ENCODE data around the gene NUTF2. TPM values are rescaled to one million over a fixed set of nuclear protein-coding genes. Genes with fewer than 3 reads are reported as not detected.

NUTF2 gene
- total and polyA plus RNA-seq, 2 of the 8 experiments (the other 6 are each of a cell fraction or from before 2014, with no cell fraction given), result 219 to 377 TPM

DNA sequence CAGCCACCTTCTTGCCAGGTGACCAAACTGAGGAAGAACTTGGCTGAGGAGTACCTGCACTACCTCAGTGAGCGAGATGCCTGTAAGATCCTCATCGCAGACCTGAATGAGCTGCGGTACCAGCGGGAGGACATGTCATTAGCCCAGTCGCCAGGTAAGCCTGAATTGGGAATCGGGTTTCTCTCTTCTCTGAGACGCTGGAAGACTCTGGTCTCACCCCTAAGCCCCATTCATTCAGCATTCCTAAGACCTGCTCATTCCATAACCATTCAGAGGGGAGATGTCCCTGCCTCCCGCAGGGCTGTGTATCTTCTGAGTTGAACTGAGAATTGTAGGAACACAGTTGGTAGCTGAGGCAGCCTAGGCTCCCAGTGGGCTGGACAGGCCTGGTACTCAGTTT is 21.6 kb upstream of the NUTF2 start:
- H3K56ac ChIP-seq (replicated peaks; ENCODE audit: insufficient read length, low read depth, low read length), result no peak overlapping the region
- no peak overlapping the region for H2BK20ac ChIP-seq (ENCODE audit: low read length)
- H3K23ac ChIP-seq (ENCODE audit: insufficient read length), result no peak overlapping the region
- no peak overlapping the region for H3K27ac ChIP-seq (ENCODE audit: low read depth, low read length)
- H2BK5ac ChIP-seq (ENCODE audit: low read depth, low read length), result no peak overlapping the region; the same call in 1 of the 2 replicates
- ChIA-PET POLR2A (ENCODE audit: partially characterized antibody) (interaction anchor here (1.7 to 3.2 kb wide), 2 partner anchors 9 to 15 kb away, joined by 7 to 15 read pairs; no protein-coding TSS in a partner anchor), CTCF (ENCODE audit: partially characterized antibody) (interaction anchor here (1.4 to 11.6 kb wide), 4 partner anchors 11 to 38 kb away, joined by 4 to 100 read pairs (median 6); partner anchors contain the start of gene NUTF2)
- FAIRE-seq (no peak), DNase-seq (ENCODE audit: low read depth in 1 of 2, low spot score in 2 of 2) (no peak)
- H3K27me3 ChIP-seq (replicated peaks in 1 of 4; ENCODE audit: control insufficient read depth in 3 of 4, extremely low read depth in 1 of 4, insufficient read depth in 3 of 4, low read length in 3 of 4), result no peaks in the 10 kb centered on the region; a peak in 1 of 7 replicates
- peaks cover 3 to 4% of the 10 kb centered on the region in 2 experiments for H4K20me1 ChIP-seq (replicated peaks in 1 of 2; ENCODE audit: control insufficient read depth in 1 of 2, insufficient read depth in 2 of 2, low read length in 2 of 2)
- 71% methylated on average over 8 of the region's 8 CpGs; no CpG with 5 or more reads in 1 of the 2 experiments for WGBS, 2 experiments (ENCODE audit: extremely low coverage in 1 of 2, insufficient coverage in 1 of 2, insufficient read length in 1 of 2, insufficient replicate concordance in 2 of 2, low coverage in 1 of 2, low lambda C conversion rate in 2 of 2, missing lambda C conversion rate in 1 of 2)
- H2BK12ac ChIP-seq (ENCODE audit: low read depth, low read length), result no peak overlapping the region
- peaks cover 0 to 2% (median 0%) of the 10 kb centered on the region in 4 experiments; a peak in 3 of 7 replicates for H3K4me1 ChIP-seq (replicated peaks in 1 of 4; ENCODE audit: control insufficient read depth in 3 of 4, insufficient read depth in 4 of 4, low read length in 3 of 4)
- H3K9ac ChIP-seq (replicated peaks in 1 of 4; ENCODE audit: extremely low read depth in 1 of 4, low read depth in 3 of 4, low read length in 3 of 4), result no peak overlapping the region
- H3K4me3 ChIP-seq (ENCODE audit: extremely low read depth in 1 of 4, insufficient read depth in 2 of 4, low read depth in 3 of 4, low read length in 4 of 4), result no peak overlapping the region; a peak in 1 of 8 replicates
- no peak overlapping the region for H2BK120ac ChIP-seq (replicated peaks; ENCODE audit: low read depth, low read length)
- no peak overlapping the region for H2AFZ ChIP-seq (ENCODE audit: low read length)
- H3K14ac ChIP-seq (ENCODE audit: insufficient read length), result no peak overlapping the region
- H3K79me2 ChIP-seq (ENCODE audit: control insufficient read depth in 1 of 2, insufficient read depth in 2 of 2, low read length in 2 of 2), result no peaks in the 10 kb centered on the region
- no peaks in the 10 kb centered on the region for H3K9me3 ChIP-seq (ENCODE audit: insufficient read depth in 2 of 2, low read depth in 1 of 2, low read length in 1 of 2)
- no peak overlapping the region for H3K4ac ChIP-seq (replicated peaks; ENCODE audit: insufficient read length, low read depth, low read length)
- H4K91ac ChIP-seq (replicated peaks; ENCODE audit: insufficient read length, low read length), result no peak overlapping the region
- no peak overlapping the region for H2BK15ac ChIP-seq (ENCODE audit: low read length)
- H3K18ac ChIP-seq (ENCODE audit: extremely low read depth, low read length), result no peak overlapping the region
- H3K4me2 ChIP-seq (ENCODE audit: insufficient read depth in 1 of 2, low read depth in 2 of 2, low read length in 2 of 2), result no peak overlapping the region
- H2AK5ac ChIP-seq (ENCODE audit: low read depth, low read length), result 0 out of 2 replicates have a peak overlapping the region, but pooled peaks have one; percentile 39
- no peaks in the 10 kb centered on the region for H3K23me2 ChIP-seq (ENCODE audit: low read depth, low read length)
- H3K36me3 ChIP-seq (ENCODE audit: control insufficient read depth in 2 of 4, insufficient read depth in 4 of 4, low read length in 3 of 4), result peaks cover 5 to 25% (median 8%) of the 10 kb centered on the region in 4 experiments; a peak in 7 of 8 replicates
- no peaks in the 10 kb centered on the region; the same call in 1 of the 2 replicates for H3K79me1 ChIP-seq (ENCODE audit: low read depth, low read length)
- peak overlapping the region; percentile 36; the same call in 1 of the 2 replicates for H4K8ac ChIP-seq (ENCODE audit: extremely low read depth, insufficient read depth, low read length)
- H4K5ac ChIP-seq (ENCODE audit: insufficient read length, low read depth, low read length), result no peak overlapping the region
- no peak for TF ChIP-seq TEAD4 (IDR thresholded peaks at IDR 0.05; ENCODE audit: low read depth, low read length)
